WTC11 (cell line): ENCODE measurements around the gene DAD1. TPM values are rescaled to one million over a fixed set of nuclear protein-coding genes. Genes with fewer than 3 reads are reported as not detected.

Experiments
- ATAC-seq: fragments of 200-7000 bp; cut with Tn5 transposase; 2 replicates; pipeline ENCODE4 v1.10.0; 2021; ENCODE audit warnings: mild to moderate bottlenecking, moderate library complexity
- CTCF ChIA-PET: fragments of 300-600 bp; sonication (Branson Sonifier 250); formaldehyde crosslinking; loops from one replicate; lab custom pipeline; 2021; ENCODE audit warnings: antibody characterized with exemption; lab: Charles Lee
- POLR2A ChIA-PET: fragments of 350-600 bp; sonication (Branson Sonifier 250); formaldehyde crosslinking; loops from one replicate; lab custom pipeline; 2021; ENCODE audit warnings: antibody characterized with exemption; lab: Charles Lee
- DNase-seq: peaks from one replicate; pipeline ENCODE4 v3.0.0; 2021; ENCODE audit warnings: low spot score
- H3K27ac Mint-ChIP-seq: 2 replicates; pipeline ENCODE4 v1.8.0; 2021; ENCODE audit warnings: mixed read lengths
- H3K27me3 Mint-ChIP-seq: 2 replicates; pipeline ENCODE4 v1.8.0; 2021; ENCODE audit warnings: low read depth, mild to moderate bottlenecking, moderate library complexity, mixed read lengths
- H3K36me3 Mint-ChIP-seq: 2 replicates; pipeline ENCODE4 v1.8.0; 2021; ENCODE audit warnings: mixed read lengths
- H3K4me1 Mint-ChIP-seq: 2 replicates; pipeline ENCODE4 v1.8.0; 2022; ENCODE audit warnings: mixed read lengths
- H3K4me3 Mint-ChIP-seq: 2 replicates; pipeline ENCODE4 v1.8.0; 2021; ENCODE audit warnings: mild to moderate bottlenecking, moderate library complexity, mixed read lengths
- H3K9me3 Mint-ChIP-seq: 2 replicates; pipeline ENCODE4 v1.8.0; 2021; ENCODE audit warnings: mixed read lengths
- CREB1 ChIP-seq: sonication (generic); formaldehyde crosslinking; IDR thresholded peaks from 2 replicates; pipeline ENCODE4 v1.8.0; 2023; ENCODE audit warnings: mild to moderate bottlenecking, missing genetic modification reagents
- CTCF ChIP-seq: fragments of 200-600 bp; IDR thresholded peaks from 2 replicates; pipeline ENCODE4 v1.8.0; 2022; ENCODE audit warnings: antibody characterized with exemption
- ELF4 ChIP-seq: sonication (generic); formaldehyde crosslinking; IDR thresholded peaks from 2 replicates; pipeline ENCODE4 v1.8.1; 2022; ENCODE audit warnings: low read depth, mild to moderate bottlenecking, moderate library complexity, missing genetic modification reagents
- ESRRA ChIP-seq: sonication (generic); formaldehyde crosslinking; IDR thresholded peaks from 2 replicates; pipeline ENCODE4 v1.8.1; 2022; ENCODE audit warnings: mild to moderate bottlenecking, missing genetic modification reagents, borderline replicate concordance
- FOXJ3 ChIP-seq: sonication (generic); formaldehyde crosslinking; IDR thresholded peaks from 2 replicates; pipeline ENCODE4 v1.9.0; 2021; ENCODE audit warnings: missing genetic modification reagents, mild to moderate bottlenecking, borderline replicate concordance
- FOXP1 ChIP-seq: sonication (generic); formaldehyde crosslinking; IDR thresholded peaks from 2 replicates; pipeline ENCODE4 v1.8.0; 2022; ENCODE audit warnings: missing genetic modification reagents, mild to moderate bottlenecking, moderate library complexity, borderline replicate concordance
- GTF2I ChIP-seq: fragments of 250-450 bp; sonication (Bioruptor Pico); conservative IDR thresholded peaks from 2 replicates; pipeline ENCODE4 v1.4.0; 2021; ENCODE audit warnings: mild to moderate bottlenecking
- IRF2 ChIP-seq: sonication (generic); formaldehyde crosslinking; IDR thresholded peaks from 2 replicates; pipeline ENCODE4 v1.8.0; 2022; ENCODE audit warnings: low read depth, missing genetic modification reagents, borderline replicate concordance
- JAZF1 ChIP-seq: fragments of 250-450 bp; sonication (Bioruptor Pico); IDR thresholded peaks from 2 replicates; pipeline ENCODE4 v1.9.0; 2021; ENCODE audit warnings: moderate library complexity, mild to moderate bottlenecking, inconsistent platforms
- OVOL2 ChIP-seq: fragments of 250-450 bp; sonication (Bioruptor Pico); IDR thresholded peaks from 2 replicates; pipeline ENCODE4 v1.9.0; 2021; ENCODE audit warnings: mild to moderate bottlenecking, borderline replicate concordance
- RORB ChIP-seq: fragments of 250-450 bp; sonication (Bioruptor Pico); IDR thresholded peaks from 2 replicates; pipeline ENCODE4 v1.9.0; 2021; ENCODE audit warnings: mild to moderate bottlenecking
- SP1 ChIP-seq: sonication (generic); formaldehyde crosslinking; conservative IDR thresholded peaks from 2 replicates; pipeline ENCODE4 v1.8.1; 2022; ENCODE audit warnings: missing genetic modification reagents
- STAT6 ChIP-seq: sonication (generic); formaldehyde crosslinking; conservative IDR thresholded peaks from 2 replicates; pipeline ENCODE4 v1.8.1; 2023; ENCODE audit warnings: mild to moderate bottlenecking, low read depth, missing genetic modification reagents, moderate library complexity
- TEAD1 ChIP-seq: sonication (generic); formaldehyde crosslinking; IDR thresholded peaks from 2 replicates; pipeline ENCODE4 v1.8.0; 2022; ENCODE audit warnings: mild to moderate bottlenecking, missing genetic modification reagents
- USF1 ChIP-seq: sonication (generic); formaldehyde crosslinking; IDR thresholded peaks from 2 replicates; pipeline ENCODE4 v1.8.0; 2022; ENCODE audit warnings: mild to moderate bottlenecking, missing genetic modification reagents
- ZNF121 ChIP-seq: sonication (generic); formaldehyde crosslinking; IDR thresholded peaks from 2 replicates; pipeline ENCODE4 v1.8.0; 2023; ENCODE audit warnings: missing genetic modification reagents
- ZNF138 ChIP-seq: sonication (generic); formaldehyde crosslinking; conservative IDR thresholded peaks from 2 replicates; pipeline ENCODE4 v1.8.1; 2022; ENCODE audit warnings: mild to moderate bottlenecking, moderate library complexity, missing genetic modification reagents
- ZNF263 ChIP-seq: sonication (generic); formaldehyde crosslinking; IDR thresholded peaks from 2 replicates; pipeline ENCODE4 v1.8.1; 2022; ENCODE audit warnings: low read depth, mild to moderate bottlenecking, moderate library complexity, missing genetic modification reagents
- ZNF281 ChIP-seq: sonication (generic); formaldehyde crosslinking; IDR thresholded peaks from 2 replicates; pipeline ENCODE4 v1.8.0; 2023; ENCODE audit warnings: mild to moderate bottlenecking, missing genetic modification reagents
- ZNF416 ChIP-seq: fragments of 250-450 bp; sonication (Bioruptor Pico); IDR thresholded peaks from 2 replicates; pipeline ENCODE4 v1.9.0; 2021; ENCODE audit warnings: mild to moderate bottlenecking, inconsistent platforms
- ZNF532 ChIP-seq: fragments of 250-450 bp; sonication (Bioruptor Pico); IDR thresholded peaks from 2 replicates; pipeline ENCODE4 v1.9.0; 2021; ENCODE audit warnings: mild to moderate bottlenecking, borderline replicate concordance
- total RNA-seq: library from RNA; stranded (reverse); gene quantifications from 3 replicates; pipeline ENCODE4 v1.2.3, GENCODE V29; 2021

Gene DAD1
- total RNA-seq, 1 experiment from 2014 or later = 125 TPM

- H3K27ac Mint-ChIP-seq = no peak overlapping the region
- H3K9me3 Mint-ChIP-seq = peaks cover 32% of the 10 kb centered on the region
- no peak overlapping the region for H3K4me3 Mint-ChIP-seq
- peaks cover 23% of the 10 kb centered on the region for H3K36me3 Mint-ChIP-seq
- POLR2A ChIA-PET = no interaction called here
- peaks cover 14% of the 10 kb centered on the region for H3K4me1 Mint-ChIP-seq
- DNase-seq (no peak), ATAC-seq (no peak)
- CTCF ChIA-PET = no interaction called here
- peaks cover 2% of the 10 kb centered on the region; the same call in 1 of the 2 replicates for H3K27me3 Mint-ChIP-seq
- no peak for TF ChIP-seq FOXJ3 (CRISPR knock-in tag)
- no peak for TF ChIP-seq ZNF138
- no peak for TF ChIP-seq TEAD1 (CRISPR knock-in tag)
- no peak for TF ChIP-seq FOXP1 (CRISPR knock-in tag)
- no peak for TF ChIP-seq ESRRA (CRISPR knock-in tag)
- no peak for TF ChIP-seq JAZF1 (CRISPR knock-in tag)
- TF ChIP-seq GTF2I (CRISPR knock-in tag) = no peak
- no peak for TF ChIP-seq RORB (CRISPR knock-in tag)
- no peak for TF ChIP-seq ZNF281 (CRISPR knock-in tag)
- TF ChIP-seq CTCF = no peak
- no peak for TF ChIP-seq STAT6
- no peak for TF ChIP-seq ZNF121 (CRISPR knock-in tag)
- TF ChIP-seq CREB1 (CRISPR knock-in tag) = no peak
- TF ChIP-seq ELF4 (CRISPR knock-in tag) = no peak
- TF ChIP-seq IRF2 = no peak
Observed at GRCh38 chr14:22627506-22628263, 38.7 kb upstream of the DAD1 start.

GRCh38 chr14:22626590-22626989 lies 37.6 kb upstream of the DAD1 start:
- Mint-ChIP-seq H3K9me3 (peaks cover 29% of the 10 kb centered on the region), H3K4me1 (peaks cover 14% of the 10 kb centered on the region), H3K4me3 (no peak overlapping the region), H3K27me3 (peaks cover 5% of the 10 kb centered on the region), H3K36me3 (peaks cover 17% of the 10 kb centered on the region), H3K27ac (no peak overlapping the region)
- ChIA-PET CTCF (interaction anchor here (1.5 kb wide), 1 partner anchor 57 kb away, joined by 6 read pairs; no protein-coding TSS in a partner anchor), POLR2A (no interaction called here)
- ATAC-seq (no peak), DNase-seq (no peak)
- TF ChIP-seq ZNF263 (CRISPR knock-in tag) = no peak
- no peak for TF ChIP-seq ZNF416 (CRISPR knock-in tag)
- TF ChIP-seq OVOL2 (CRISPR knock-in tag) = no peak
- TF ChIP-seq USF1 (CRISPR knock-in tag) = no peak
- no peak for TF ChIP-seq SP1 (CRISPR knock-in tag)
- no peak for TF ChIP-seq ZNF532 (CRISPR knock-in tag)
